Activated CD8-positive, alpha-beta T cell treated with anti-CD3 and anti-CD28 coated beads, Interleukin-2, amount 10 ng/mL, durations not matched to agents 7 days and 5 days (primary cell): ENCODE results near the gene TANC1. TPM values are rescaled to one million over a fixed set of nuclear protein-coding genes. Genes with fewer than 3 reads are reported as not detected.
"Not testable (repeated sequence)": the region's sequence is repeated elsewhere in the genome, so short reads cannot be mapped to it uniquely, and the experiment has no call there.

ENCODE experiments used
- ATAC-seq: fragments of 150-1000 bp; cut with Tn5 transposase; one replicate; pipeline ENCODE4 v1.10.0; 2021; ENCODE audit warnings: moderate library complexity
- CTCF ChIA-PET: fragments of 350-600 bp; sonication (Branson Sonifier 250); formaldehyde crosslinking; loops from one replicate; lab custom pipeline; 2021; ENCODE audit warnings: antibody characterized with exemption; lab: Charles Lee
- POLR2A ChIA-PET: fragments of 350-600 bp; sonication (Branson Sonifier 250); formaldehyde crosslinking; loops from one replicate; lab custom pipeline; 2021; ENCODE audit warnings: antibody characterized with exemption; lab: Charles Lee
- DNase-seq: peaks from one replicate; pipeline ENCODE4 v3.0.0-alpha.2; 2020
- H3K27ac Mint-ChIP-seq: one replicate; pipeline ENCODE4 v1.8.0; 2021; ENCODE audit warnings: mild to moderate bottlenecking, mixed read lengths
- H3K27me3 Mint-ChIP-seq: one replicate; pipeline ENCODE4 v1.8.0; 2021; ENCODE audit warnings: low read depth, mixed read lengths
- H3K36me3 Mint-ChIP-seq: one replicate; pipeline ENCODE4 v1.8.0; 2021; ENCODE audit warnings: low read depth, mixed read lengths
- H3K4me1 Mint-ChIP-seq: one replicate; pipeline ENCODE4 v1.8.0; 2021; ENCODE audit warnings: low read depth, mixed read lengths
- H3K4me3 Mint-ChIP-seq: one replicate; pipeline ENCODE4 v1.8.0; 2021; ENCODE audit warnings: mild to moderate bottlenecking, mixed read lengths
- H3K9me3 Mint-ChIP-seq: one replicate; pipeline ENCODE4 v1.8.0; 2022; ENCODE audit warnings: mixed read lengths; ENCODE audit not compliant: insufficient read depth
- total RNA-seq, 2 experiments: library from RNA; stranded (reverse); gene quantifications; one replicate each; pipeline ENCODE4 v1.2.3, GENCODE V29; 2021

TANC1 gene
- total RNA-seq, 2 experiments from 2014 or later: 0.37 to 0.55 TPM

- Mint-ChIP-seq H3K9me3 (no peaks in the 10 kb centered on the region), H3K27me3 (peaks cover 7% of the 10 kb centered on the region), H3K36me3 (no peaks in the 10 kb centered on the region), H3K4me1 (no peaks in the 10 kb centered on the region), H3K27ac (no peak overlapping the region), H3K4me3 (no peak overlapping the region)
- DNase-seq (no peak), ATAC-seq (no peak)
- POLR2A ChIA-PET: interaction anchor here (2.0 kb wide), 1 partner anchor 8 kb away, joined by 4 read pairs; no protein-coding TSS in a partner anchor
- CTCF ChIA-PET: interaction anchor here (0.7 to 1.2 kb wide), 4 partner anchors 8 to 142 kb away, joined by 3 read pairs; no protein-coding TSS in a partner anchor
Measured at GRCh38 chr2:159139216-159139933, 170.9 kb downstream of the TANC1 start.

GRCh38 chr2:159140070-159140769 is 171.8 kb downstream of the TANC1 start:
- no peak for ATAC-seq
- Mint-ChIP-seq H3K27ac (no peak overlapping the region), H3K4me3 (no peak overlapping the region), H3K4me1 (peaks cover 4% of the 10 kb centered on the region), H3K9me3 (no peaks in the 10 kb centered on the region), H3K36me3 (no peaks in the 10 kb centered on the region), H3K27me3 (peaks cover 7% of the 10 kb centered on the region)
- DNase-seq: no peak
- ChIA-PET POLR2A (interaction anchor here (0.6 to 2.0 kb wide), 2 partner anchors 8 to 25 kb away, joined by 4 to 7 read pairs; no protein-coding TSS in a partner anchor), CTCF (interaction anchor here (1.2 kb wide), 1 partner anchor 9 kb away, joined by 4 read pairs; no protein-coding TSS in a partner anchor)

- ATAC-seq, DNase-seq, H3K4me3 Mint-ChIP-seq, H3K4me1 Mint-ChIP-seq, H3K36me3 Mint-ChIP-seq, H3K27ac Mint-ChIP-seq, POLR2A ChIA-PET, H3K27me3 Mint-ChIP-seq, H3K9me3 Mint-ChIP-seq: not testable (repeated sequence)
- CTCF ChIA-PET: interaction anchor here (0.5 to 1.2 kb wide), 2 partner anchors 10 to 474 kb away, joined by 3 to 4 read pairs; no protein-coding TSS in a partner anchor
Measured at GRCh38 chr2:159140821-159141220, 172.4 kb downstream of the TANC1 start.

- ATAC-seq (no peak), DNase-seq (no peak)
- H3K36me3 Mint-ChIP-seq: no peaks in the 10 kb centered on the region
- no peak overlapping the region for H3K4me3 Mint-ChIP-seq
- ChIA-PET CTCF (no interaction called here), POLR2A (no interaction called here)
- H3K27me3 Mint-ChIP-seq: peaks cover 8% of the 10 kb centered on the region
- H3K27ac Mint-ChIP-seq: no peak overlapping the region
- H3K9me3 Mint-ChIP-seq: no peaks in the 10 kb centered on the region
- peaks cover 6% of the 10 kb centered on the region for H3K4me1 Mint-ChIP-seq
Measured at GRCh38 chr2:159144776-159145614, 176.6 kb downstream of the TANC1 start.

GRCh38 chr2:159145745-159146354 is 177.4 kb downstream of the TANC1 start:
- no peak for ATAC-seq
- ChIA-PET CTCF (no interaction called here), POLR2A (no interaction called here)
- no peak for DNase-seq
- Mint-ChIP-seq H3K9me3 (no peaks in the 10 kb centered on the region), H3K27me3 (peaks cover 8% of the 10 kb centered on the region), H3K27ac (no peak overlapping the region), H3K4me3 (no peak overlapping the region), H3K36me3 (no peaks in the 10 kb centered on the region), H3K4me1 (peaks cover 6% of the 10 kb centered on the region)

- peaks cover 6% of the 10 kb centered on the region for H3K4me1 Mint-ChIP-seq
- ChIA-PET POLR2A (interaction anchor here (1.5 kb wide), 1 partner anchor 8 kb away, joined by 4 read pairs; no protein-coding TSS in a partner anchor), CTCF (interaction anchor here (1.5 to 2.3 kb wide), 3 partner anchors 9 to 28 kb away, joined by 3 to 8 read pairs (median 8); no protein-coding TSS in a partner anchor)
- H3K27me3 Mint-ChIP-seq: peaks cover 8% of the 10 kb centered on the region
- H3K36me3 Mint-ChIP-seq: no peaks in the 10 kb centered on the region
- no peak for DNase-seq
- H3K9me3 Mint-ChIP-seq: no peaks in the 10 kb centered on the region
- no peak for ATAC-seq
- no peak overlapping the region for H3K27ac Mint-ChIP-seq
- H3K4me3 Mint-ChIP-seq: no peak overlapping the region
Measured at GRCh38 chr2:159146996-159147666, 178.7 kb downstream of the TANC1 start.

- DNase-seq (no peak), ATAC-seq (no peak)
- H3K27ac Mint-ChIP-seq: no peak overlapping the region
- H3K4me1 Mint-ChIP-seq: peaks cover 6% of the 10 kb centered on the region
- no peaks in the 10 kb centered on the region for H3K36me3 Mint-ChIP-seq
- no peak overlapping the region for H3K4me3 Mint-ChIP-seq
- POLR2A ChIA-PET: interaction anchor here (1.5 kb wide), 1 partner anchor 9 kb away, joined by 4 read pairs; no protein-coding TSS in a partner anchor
- peaks cover 8% of the 10 kb centered on the region for H3K27me3 Mint-ChIP-seq
- no peaks in the 10 kb centered on the region for H3K9me3 Mint-ChIP-seq
- CTCF ChIA-PET: interaction anchor here (1.5 to 2.3 kb wide), 4 partner anchors 9 to 29 kb away, joined by 3 to 8 read pairs (median 6); no protein-coding TSS in a partner anchor
Measured at GRCh38 chr2:159147690-159148089, 179.2 kb downstream of the TANC1 start.

GRCh38 chr2:159148901-159149300 is 180.5 kb downstream of the TANC1 start:
- no peak overlapping the region for H3K4me3 Mint-ChIP-seq
- no peaks in the 10 kb centered on the region for H3K9me3 Mint-ChIP-seq
- peaks cover 17% of the 10 kb centered on the region for H3K4me1 Mint-ChIP-seq
- ChIA-PET POLR2A (no interaction called here), CTCF (interaction anchor here (1.6 to 2.3 kb wide), 2 partner anchors 12 to 15 kb away, joined by 4 to 8 read pairs; no protein-coding TSS in a partner anchor)
- ATAC-seq: no peak
- DNase-seq: no peak
- H3K36me3 Mint-ChIP-seq: no peaks in the 10 kb centered on the region
- peaks cover 8% of the 10 kb centered on the region for H3K27me3 Mint-ChIP-seq
- H3K27ac Mint-ChIP-seq: no peak overlapping the region

GRCh38 chr2:159149747-159150146 is 181.3 kb downstream of the TANC1 start:
- ATAC-seq: no peak

GRCh38 chr2:159150280-159150746 is 181.9 kb downstream of the TANC1 start:
- H3K27ac Mint-ChIP-seq: no peak overlapping the region
- no peak for DNase-seq
- H3K9me3 Mint-ChIP-seq: no peaks in the 10 kb centered on the region
- no peak overlapping the region for H3K4me3 Mint-ChIP-seq
- peaks cover 12% of the 10 kb centered on the region for H3K4me1 Mint-ChIP-seq
- ChIA-PET CTCF (interaction anchor here (0.8 kb wide), 1 partner anchor 31 kb away, joined by 4 read pairs; no protein-coding TSS in a partner anchor), POLR2A (no interaction called here)
- no peaks in the 10 kb centered on the region for H3K36me3 Mint-ChIP-seq
- peaks cover 5% of the 10 kb centered on the region for H3K27me3 Mint-ChIP-seq
- ATAC-seq: no peak

More at GRCh38 chr2:159149747-159150146, 181.3 kb downstream of the TANC1 start:
- no peaks in the 10 kb centered on the region for H3K9me3 Mint-ChIP-seq
- DNase-seq: no peak
- H3K4me3 Mint-ChIP-seq: no peak overlapping the region
- CTCF ChIA-PET: interaction anchor here (0.8 kb wide), 1 partner anchor 31 kb away, joined by 4 read pairs; no protein-coding TSS in a partner anchor
- H3K36me3 Mint-ChIP-seq: no peaks in the 10 kb centered on the region
- POLR2A ChIA-PET: no interaction called here
- no peak overlapping the region for H3K27ac Mint-ChIP-seq
- peaks cover 18% of the 10 kb centered on the region for H3K4me1 Mint-ChIP-seq
- peaks cover 5% of the 10 kb centered on the region for H3K27me3 Mint-ChIP-seq
